ENCODE data around the gene CNTNAP2.

The CNTNAP2 gene

GRCh38 chr7:147146169-147146568 is 1029.6 kb downstream of the CNTNAP2 start:
- Histone ChIP-seq H3K9me2 (replicated peaks; ENCODE audit: insufficient read depth, low read length) (no peaks in the 10 kb centered on the region), H3K4me2 (ENCODE audit: low read depth, low read length, poor library complexity, severe bottlenecking) (no peak overlapping the region), H3K27ac (ENCODE audit: low read depth, low read length) (no peak overlapping the region), H3K4me3 (ENCODE audit: insufficient read depth, low read length, poor library complexity, severe bottlenecking) (no peak overlapping the region), H3K79me2 (ENCODE audit: insufficient read depth, low read length) (no peaks in the 10 kb centered on the region), H2AFZ (ENCODE audit: low read depth, low read length, severe bottlenecking) (no peak overlapping the region), H3K27me3 (ENCODE audit: low read length) (no peaks in the 10 kb centered on the region), H3K9me3 (ENCODE audit: insufficient read depth, low read length) (no peaks in the 10 kb centered on the region), H3F3A (ENCODE audit: insufficient read depth) (no peaks in the 10 kb centered on the region), H3K9ac (ENCODE audit: low read length) (no peak overlapping the region), H3K36me3 (ENCODE audit: low read length) (no peaks in the 10 kb centered on the region), H4K20me1 (ENCODE audit: low read depth, low read length) (no peaks in the 10 kb centered on the region)
- TF ChIP-seq EZH2phosphoT487 (conservative IDR thresholded peaks at IDR 0.05; ENCODE audit: low read length) (no peak), CTCF (IDR thresholded peaks at IDR 0.05; ENCODE audit: insufficient read depth, low read length, poor library complexity, severe bottlenecking) (no peak)

DNA sequence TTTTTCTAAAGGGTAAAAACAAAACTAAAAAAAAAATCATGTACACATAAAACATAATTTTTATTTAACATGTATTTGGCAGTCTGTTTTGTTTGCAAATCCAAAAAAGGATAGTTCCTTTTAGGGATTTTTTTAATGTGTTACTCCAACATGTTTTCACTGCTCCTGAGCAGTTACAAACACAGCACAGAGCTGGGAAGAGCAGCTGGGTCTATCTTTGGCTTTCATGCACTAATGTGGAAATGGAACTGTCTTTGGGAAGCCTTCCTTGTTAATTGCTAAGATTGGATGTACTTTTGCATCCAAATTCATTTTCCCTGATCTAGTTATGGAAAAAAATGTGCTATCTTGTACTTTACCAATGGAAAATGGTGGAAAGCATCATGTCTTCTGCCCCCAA is 1035.1 kb downstream of the CNTNAP2 start:
- H3K4me2 ChIP-seq (ENCODE audit: low read depth, low read length, poor library complexity, severe bottlenecking) = no peak overlapping the region

DNA sequence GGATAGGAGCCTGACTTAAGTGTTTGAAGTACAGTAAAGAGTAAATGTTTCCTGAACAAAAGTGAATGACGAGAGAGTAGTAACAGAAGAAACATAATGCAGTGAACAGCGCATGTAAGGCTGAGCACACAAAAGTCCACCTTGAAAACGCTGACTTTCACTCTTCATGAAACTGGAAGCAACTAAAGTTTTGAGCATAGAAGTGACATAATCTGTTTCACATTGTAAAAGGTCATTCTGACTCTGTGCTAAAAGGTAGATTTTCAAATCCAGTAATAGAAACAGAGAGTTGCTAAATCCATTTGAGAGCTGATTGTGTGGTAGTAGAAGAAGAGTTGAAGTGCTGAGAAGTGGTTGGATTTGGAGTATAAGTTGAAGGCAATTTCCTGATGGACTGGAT is 1037.0 kb downstream of the CNTNAP2 start:
- TF ChIP-seq CTCF (IDR thresholded peaks at IDR 0.05; ENCODE audit: insufficient read depth, low read length, poor library complexity, severe bottlenecking) (no peak), EZH2phosphoT487 (conservative IDR thresholded peaks at IDR 0.05; ENCODE audit: low read length) (no peak)
- Histone ChIP-seq H3F3A (ENCODE audit: insufficient read depth) (no peaks in the 10 kb centered on the region), H3K4me2 (ENCODE audit: low read depth, low read length, poor library complexity, severe bottlenecking) (no peak overlapping the region), H4K20me1 (ENCODE audit: low read depth, low read length) (no peaks in the 10 kb centered on the region), H2AFZ (ENCODE audit: low read depth, low read length, severe bottlenecking) (no peak overlapping the region), H3K27ac (ENCODE audit: low read depth, low read length) (no peak overlapping the region), H3K27me3 (ENCODE audit: low read length) (no peaks in the 10 kb centered on the region), H3K79me2 (ENCODE audit: insufficient read depth, low read length) (no peaks in the 10 kb centered on the region), H3K4me3 (ENCODE audit: insufficient read depth, low read length, poor library complexity, severe bottlenecking) (no peak overlapping the region), H3K9ac (ENCODE audit: low read length) (no peak overlapping the region), H3K9me3 (ENCODE audit: insufficient read depth, low read length) (no peaks in the 10 kb centered on the region), H3K36me3 (ENCODE audit: low read length) (no peaks in the 10 kb centered on the region), H3K9me2 (replicated peaks; ENCODE audit: insufficient read depth, low read length) (no peaks in the 10 kb centered on the region)

More for the DNA sequence above, 1035.1 kb downstream of the CNTNAP2 start:
- no peaks in the 10 kb centered on the region for H3K79me2 ChIP-seq (ENCODE audit: insufficient read depth, low read length)
- no peaks in the 10 kb centered on the region for H3F3A ChIP-seq (ENCODE audit: insufficient read depth)
- H3K36me3 ChIP-seq (ENCODE audit: low read length) = no peaks in the 10 kb centered on the region
- no peak for TF ChIP-seq CTCF (IDR thresholded peaks at IDR 0.05; ENCODE audit: insufficient read depth, low read length, poor library complexity, severe bottlenecking)
- no peak for TF ChIP-seq EZH2phosphoT487 (conservative IDR thresholded peaks at IDR 0.05; ENCODE audit: low read length)
- no peaks in the 10 kb centered on the region for H3K9me2 ChIP-seq (replicated peaks; ENCODE audit: insufficient read depth, low read length)
- no peaks in the 10 kb centered on the region for H3K9me3 ChIP-seq (ENCODE audit: insufficient read depth, low read length)
- H4K20me1 ChIP-seq (ENCODE audit: low read depth, low read length) = no peaks in the 10 kb centered on the region
- H2AFZ ChIP-seq (ENCODE audit: low read depth, low read length, severe bottlenecking) = no peak overlapping the region
- H3K27me3 ChIP-seq (ENCODE audit: low read length) = no peaks in the 10 kb centered on the region
- no peak overlapping the region for H3K9ac ChIP-seq (ENCODE audit: low read length)
- H3K4me3 ChIP-seq (ENCODE audit: insufficient read depth, low read length, poor library complexity, severe bottlenecking) = no peak overlapping the region
- H3K27ac ChIP-seq (ENCODE audit: low read depth, low read length) = no peak overlapping the region
